Prostate gland (tissue), 2 donors: Measurements from ENCODE around the gene DZIP3. TPM values are rescaled to one million over a fixed set of nuclear protein-coding genes. Genes with fewer than 3 reads are reported as not detected.

Experiments
- DNase-seq: peaks from one replicate; pipeline ENCODE4 v3.0.0-alpha.2; 2019; ENCODE audit warnings: low spot score
- H3K27ac ChIP-seq, 2 donors: fragments of 200-600 bp; sonication (generic); 2 replicates each; pipeline ENCODE4 v1.5.1; 2017 to 2019
- H3K27me3 ChIP-seq: fragments of 200-600 bp; sonication (generic); replicated peaks from 2 replicates; pipeline ENCODE4 v1.5.1; 2019; ENCODE audit not compliant: insufficient read depth
- H3K36me3 ChIP-seq, 2 donors: fragments of 200-600 bp; sonication (generic); 1 replicate in 1 of 2; 2 replicates in 1 of 2; pipeline versions ENCODE4 v1.5.1 to v1.8.1; 2017 to 2019
- H3K4me1 ChIP-seq: fragments of 200-600 bp; sonication (generic); replicated peaks from 2 replicates; pipeline ENCODE4 v1.5.1; 2019
- H3K4me3 ChIP-seq, 2 donors: fragments of 200-600 bp; sonication (generic); 2 replicates each; pipeline ENCODE4 v1.5.1; 2017 to 2019
- H3K9me3 ChIP-seq: fragments of 200-600 bp; sonication (generic); 2 replicates; pipeline ENCODE4 v1.5.1; 2017
- CTCF ChIP-seq, 4 experiments: fragments of 200-600 bp in 2 of 4; fragments of 450-650 bp in 2 of 4; sonication (generic) in 2 of 4; IDR thresholded peaks; 1 replicate in 3 of 4; 2 replicates in 1 of 4; pipeline ENCODE4 v1.5.1; 2016 to 2019; ENCODE audit warnings: antibody characterized with exemption in 4 of 4, mild to moderate bottlenecking in 2 of 4, moderate library complexity in 2 of 4
- POLR2A ChIP-seq: fragments of 450-650 bp; IDR thresholded peaks from one replicate; pipeline ENCODE4 v1.6.1; 2016; ENCODE audit warnings: antibody characterized with exemption, mild to moderate bottlenecking
- POLR2AphosphoS5 ChIP-seq: sonication (generic); formaldehyde crosslinking; IDR thresholded peaks from one replicate; pipeline ENCODE4 v1.6.1; 2017; ENCODE audit warnings: antibody characterized with exemption
- WGBS: methylation state at CpG from one replicate; pipeline ENCODE4 v1.1.5; 2018; 5-methylcytosine and 5-hydroxymethylcytosine counted together
- intact Hi-C: fragments of 100-400 bp; cut with DNase I; formaldehyde crosslinking; loops from one replicate; pipeline ENCODE4 v1.14.2; 2022
- small RNA-seq, 2 donors: library from RNA; depleted of rRNA; stranded (forward); fragments of <200 nt; gene quantifications; one replicate each; pipeline ENCODE3, GENCODE V24; 2016
- total RNA-seq, 2 donors: library from RNA; depleted of rRNA; stranded (reverse); fragments of >200 nt; gene quantifications; one replicate each; pipeline ENCODE4 v1.1.0, GENCODE V29; 2016

DZIP3 gene
- total RNA-seq, 2 donors from 2014 or later = 9.8 to 22.2 TPM

GRCh38 chr3:108742929-108743328, 153.4 kb downstream of the DZIP3 start:
- Histone ChIP-seq H3K27ac (no peak overlapping the region), H3K36me3 (no peaks in the 10 kb centered on the region), H3K4me3 (no peak overlapping the region), H3K4me1 (no peaks in the 10 kb centered on the region), H3K9me3 (no peaks in the 10 kb centered on the region), H3K27me3 (no peaks in the 10 kb centered on the region)
- TF ChIP-seq POLR2AphosphoS5 (no peak), POLR2A (no peak), CTCF (IDR thresholded peaks at IDR 0.05) (no peak)
- intact Hi-C loops = no loop called here
- WGBS = 95% methylated on average over 1 of the region's 1 CpG
- no peak for DNase-seq

Small RNA genes within 50 kb of the gene (small RNA-seq; reads per million reads assigned to genes)
- 0 reads per million in 2 donors for gene AC092185.1
- 0 reads per million in 2 donors for gene RF00156

Other genes with a start within 250 kb of the DZIP3 start
- gene MYH15, start 79.1 kb upstream of the DZIP3 start, total RNA-seq = under 1 TPM; 0.68 TPM
- 10 to 100 TPM in 1 of 2 donors, 1 to 10 TPM in 1; 2.0 to 13.8 TPM for gene CIP2A, start 284 bp upstream of the DZIP3 start, total RNA-seq
- not detected for gene RETNLB, start 167.7 kb downstream of the DZIP3 start, total RNA-seq
- gene TRAT1, start 233.1 kb downstream of the DZIP3 start, total RNA-seq = not detected